ENCODE measurements around the gene PARD3. TPM values are rescaled to one million over a fixed set of nuclear protein-coding genes. Genes with fewer than 3 reads are reported as not detected.

Gene PARD3
- total RNA-seq, 6 donors from 2014 or later = 30.6 to 108 (median 50.6) TPM

DNA sequence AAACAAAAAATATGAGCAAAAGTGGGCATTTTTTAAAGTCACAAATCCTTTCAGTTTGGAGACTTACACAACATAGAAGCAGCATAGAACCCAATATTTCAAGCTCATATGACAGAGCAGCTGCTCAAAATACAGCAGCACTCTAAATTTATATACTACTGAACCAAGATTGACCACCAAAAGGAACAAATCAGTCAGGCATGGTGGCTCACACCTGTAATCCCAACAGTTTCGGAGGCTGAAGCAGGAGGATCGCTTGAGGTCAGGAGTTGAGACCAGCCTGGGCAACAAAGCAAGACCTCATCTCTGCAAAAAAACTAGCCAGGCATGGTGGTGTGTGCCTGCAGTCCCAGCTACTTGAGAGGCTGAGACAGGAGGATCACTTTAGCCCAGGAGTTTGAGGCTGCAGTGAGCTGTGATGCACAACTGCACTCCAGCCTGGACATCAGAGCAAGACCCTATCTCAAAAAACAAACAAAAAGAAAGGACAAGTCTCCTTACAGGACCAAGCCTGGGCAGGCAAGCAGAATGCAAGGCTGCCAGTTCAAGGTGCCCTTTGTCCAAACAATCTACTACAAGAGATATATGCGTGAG lies 40.0 kb downstream of the PARD3 start:
- ATAC-seq (ENCODE audit: low FRiP score in 2 of 2) (no peak), DNase-seq (no peak)
- Histone ChIP-seq H3K27me3 (no peaks in the 10 kb centered on the region), H3K4me1 (peaks cover 1 to 27% (median 16%) of the 10 kb centered on the region in 4 donors), H3K36me3 (no peaks in the 10 kb centered on the region), H3K4me3 (no peak overlapping the region), H3K27ac (no peak overlapping the region), H3K9me3 (no peaks in the 10 kb centered on the region)
- TF ChIP-seq, protein P1, sequence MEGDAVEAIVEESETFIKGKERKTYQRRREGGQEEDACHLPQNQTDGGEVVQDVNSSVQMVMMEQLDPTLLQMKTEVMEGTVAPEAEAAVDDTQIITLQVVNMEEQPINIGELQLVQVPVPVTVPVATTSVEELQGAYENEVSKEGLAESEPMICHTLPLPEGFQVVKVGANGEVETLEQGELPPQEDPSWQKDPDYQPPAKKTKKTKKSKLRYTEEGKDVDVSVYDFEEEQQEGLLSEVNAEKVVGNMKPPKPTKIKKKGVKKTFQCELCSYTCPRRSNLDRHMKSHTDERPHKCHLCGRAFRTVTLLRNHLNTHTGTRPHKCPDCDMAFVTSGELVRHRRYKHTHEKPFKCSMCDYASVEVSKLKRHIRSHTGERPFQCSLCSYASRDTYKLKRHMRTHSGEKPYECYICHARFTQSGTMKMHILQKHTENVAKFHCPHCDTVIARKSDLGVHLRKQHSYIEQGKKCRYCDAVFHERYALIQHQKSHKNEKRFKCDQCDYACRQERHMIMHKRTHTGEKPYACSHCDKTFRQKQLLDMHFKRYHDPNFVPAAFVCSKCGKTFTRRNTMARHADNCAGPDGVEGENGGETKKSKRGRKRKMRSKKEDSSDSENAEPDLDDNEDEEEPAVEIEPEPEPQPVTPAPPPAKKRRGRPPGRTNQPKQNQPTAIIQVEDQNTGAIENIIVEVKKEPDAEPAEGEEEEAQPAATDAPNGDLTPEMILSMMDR (IDR thresholded peaks at IDR 0.05) = no peak
- TF ChIP-seq POLR2AphosphoS5 (IDR thresholded peaks at IDR 0.05) (no peak), POLR2A (IDR thresholded peaks at IDR 0.05) (no peak), EP300 (IDR thresholded peaks at IDR 0.05) (no peak)
- WGBS, 2 donors = 86 to 92% methylated on average over 3 of the region's 3 CpGs

DNA sequence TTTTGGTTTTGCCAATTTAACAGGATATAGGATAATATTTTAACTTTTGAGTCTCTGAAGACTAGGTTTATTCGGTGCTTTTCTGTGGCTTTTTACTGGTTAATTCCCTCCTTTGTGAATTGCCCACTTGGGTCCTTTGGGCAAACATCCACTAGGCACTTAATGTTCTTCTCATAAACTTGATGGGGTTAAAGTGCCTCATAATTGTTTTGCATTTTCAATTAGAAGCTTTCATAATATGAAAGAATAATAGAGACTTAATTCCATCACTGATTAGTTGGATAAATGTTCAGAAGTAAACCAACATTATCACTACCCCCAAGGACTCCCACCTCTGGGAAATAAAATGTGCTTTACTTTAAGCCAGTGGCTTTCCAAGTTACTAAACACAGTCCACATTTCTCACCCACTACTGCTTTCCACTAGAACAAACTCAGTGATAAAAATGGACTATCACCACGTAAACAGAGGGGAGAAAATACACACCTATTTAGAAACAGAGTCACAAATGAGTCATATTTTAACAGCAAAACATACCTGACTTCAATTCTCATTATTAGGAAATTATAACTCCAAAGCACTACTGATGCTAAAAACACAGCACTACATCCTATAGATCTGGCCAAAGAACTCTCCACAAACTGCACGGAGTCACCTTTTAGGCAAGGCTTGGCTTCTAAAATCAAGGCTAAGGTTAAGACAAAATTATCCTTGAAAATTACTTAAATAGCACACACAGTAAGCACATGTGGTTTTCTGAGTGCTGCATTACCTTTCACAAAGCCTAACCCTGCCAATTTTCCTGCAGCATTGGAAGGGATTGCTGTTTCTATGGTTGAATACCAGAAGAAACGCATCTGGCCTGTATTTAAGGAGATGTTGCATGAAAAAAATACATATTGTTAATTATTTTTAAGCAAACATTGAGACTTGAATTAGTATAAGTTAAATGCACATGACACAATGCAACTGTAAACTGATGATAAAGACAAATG lies 41.2 kb downstream of the PARD3 start:
- TF ChIP-seq POLR2A (IDR thresholded peaks at IDR 0.05) = no peak
- Histone ChIP-seq H3K4me3 (no peak overlapping the region), H3K9me3 (no peaks in the 10 kb centered on the region), H3K27me3 (no peaks in the 10 kb centered on the region), H3K27ac (no peak overlapping the region), H3K4me1 (peaks cover 4 to 32% (median 18%) of the 10 kb centered on the region in 4 donors), H3K36me3 (no peaks in the 10 kb centered on the region)
- ATAC-seq (ENCODE audit: low FRiP score in 2 of 2) (no peak), DNase-seq (no peak)
- whole genome bisulfite sequencing, 2 donors = 63 to 70% methylated on average over 4 of the region's 4 CpGs

DNA sequence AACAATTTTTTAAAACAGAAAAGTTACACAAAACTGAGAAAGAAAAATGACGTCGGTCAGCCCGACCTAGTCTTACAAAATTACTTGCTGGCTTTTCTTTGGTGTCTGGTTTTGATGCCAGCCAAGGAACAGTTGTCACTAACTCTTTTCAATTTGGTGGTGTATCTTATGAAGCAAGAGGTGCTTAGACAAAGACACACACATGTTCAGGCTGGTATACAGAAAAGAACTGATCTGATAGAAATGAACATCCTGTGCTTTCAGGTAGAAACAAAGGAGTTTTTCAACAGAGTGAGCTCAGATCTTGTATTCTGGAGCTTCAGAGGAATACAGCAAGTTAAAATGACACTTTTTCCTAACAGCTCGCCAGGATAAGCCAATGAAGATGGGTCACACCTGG lies 43.6 kb downstream of the PARD3 start:
- Histone ChIP-seq H3K4me3 (no peak overlapping the region), H3K4me1 (peaks cover 10 to 37% (median 27%) of the 10 kb centered on the region in 4 donors), H3K27ac (no peak overlapping the region)

DNA sequence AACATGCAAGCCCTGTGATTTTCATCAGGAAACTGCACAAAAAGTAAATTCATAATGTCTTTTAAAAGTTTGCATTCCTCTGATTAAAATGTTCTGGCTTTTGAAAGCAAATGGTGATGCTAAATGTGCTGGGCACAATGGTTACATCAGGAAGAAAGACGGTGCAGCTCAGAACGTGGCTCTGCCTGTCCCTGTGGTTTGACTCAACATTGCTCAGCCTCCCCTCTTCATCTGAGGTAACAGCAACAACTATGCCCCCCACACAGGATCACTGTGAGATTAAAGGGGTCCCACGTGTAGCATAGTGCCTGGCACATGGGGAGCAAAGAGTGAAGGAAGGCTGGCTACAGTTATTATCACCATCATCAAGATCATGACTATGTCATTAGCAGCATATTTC lies 44.0 kb downstream of the PARD3 start:
- no peaks in the 10 kb centered on the region for H3K27me3 ChIP-seq
- H3K27ac ChIP-seq = no peak overlapping the region
- peaks cover 11 to 36% (median 27%) of the 10 kb centered on the region in 4 donors for H3K4me1 ChIP-seq
- no peaks in the 10 kb centered on the region for H3K36me3 ChIP-seq
- no peak overlapping the region for H3K4me3 ChIP-seq
- no peaks in the 10 kb centered on the region for H3K9me3 ChIP-seq
- DNase-seq (no peak), ATAC-seq (ENCODE audit: low FRiP score in 2 of 2) (no peak)
- TF ChIP-seq, protein P1 (IDR thresholded peaks at IDR 0.05) = no peak
- TF ChIP-seq POLR2A (IDR thresholded peaks at IDR 0.05) (no peak), EP300 (IDR thresholded peaks at IDR 0.05) (no peak), POLR2AphosphoS5 (IDR thresholded peaks at IDR 0.05) (no peak)
- WGBS, 2 donors = 57 to 84% methylated on average over 3 of the region's 3 CpGs

More for the DNA sequence above, 43.6 kb downstream of the PARD3 start:
- H3K27me3 ChIP-seq = no peaks in the 10 kb centered on the region
- no peaks in the 10 kb centered on the region for H3K9me3 ChIP-seq
- TF ChIP-seq, protein P1 (IDR thresholded peaks at IDR 0.05) = no peak
- TF ChIP-seq POLR2AphosphoS5 (IDR thresholded peaks at IDR 0.05) (no peak), POLR2A (IDR thresholded peaks at IDR 0.05) (no peak), EP300 (IDR thresholded peaks at IDR 0.05) (no peak)
- H3K36me3 ChIP-seq = no peaks in the 10 kb centered on the region
- WGBS, 2 donors = 73 to 95% methylated on average over 4 of the region's 4 CpGs
- DNase-seq (no peak), ATAC-seq (ENCODE audit: low FRiP score in 2 of 2) (no peak)

DNA sequence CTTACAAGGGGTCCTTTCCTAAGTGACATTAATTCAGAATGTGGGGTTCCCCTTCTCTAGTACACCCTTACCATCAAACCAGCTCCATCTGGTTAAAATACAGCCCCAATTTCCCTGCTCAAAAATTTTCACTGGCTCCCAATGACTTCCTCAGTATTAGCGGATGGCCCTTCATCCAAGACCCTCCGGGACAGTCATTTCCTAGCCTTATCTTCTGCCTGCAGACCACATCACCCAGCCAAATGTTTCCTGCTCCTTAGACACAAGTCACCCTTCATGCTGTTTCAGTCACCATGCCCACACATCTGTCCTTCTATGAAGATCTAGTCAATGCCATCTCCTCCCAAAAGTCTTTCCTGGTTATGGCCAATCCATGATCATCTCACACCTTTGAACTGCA lies 45.2 kb downstream of the PARD3 start:
- H3K4me3 ChIP-seq = no peak overlapping the region
- H3K9me3 ChIP-seq = no peaks in the 10 kb centered on the region
- H3K4me1 ChIP-seq = peaks cover 13 to 47% (median 31%) of the 10 kb centered on the region in 4 donors
- H3K27me3 ChIP-seq = no peaks in the 10 kb centered on the region
- H3K27ac ChIP-seq = no peak overlapping the region
- no peak for ATAC-seq (ENCODE audit: low FRiP score in 2 of 2)
- 45 to 57% methylated on average over 2 of the region's 2 CpGs for WGBS, 2 donors
- TF ChIP-seq POLR2A (IDR thresholded peaks at IDR 0.05) (no peak), POLR2AphosphoS5 (IDR thresholded peaks at IDR 0.05) (no peak), EP300 (IDR thresholded peaks at IDR 0.05) (no peak)
- no peaks in the 10 kb centered on the region for H3K36me3 ChIP-seq
- DNase-seq = no peak
